GM12875 (cell line): ENCODE measurements around the gene TNFRSF12A.

Source experiments
- H3K4me3 ChIP-seq: one replicate; pipeline ENCODE4 v1.5.1; 2011; ENCODE audit warnings: low read depth, low read length, control low read depth
- CTCF ChIP-seq: IDR thresholded peaks from 2 replicates; pipeline ENCODE4 v1.5.1; 2011; ENCODE audit warnings: low read depth, mild to moderate bottlenecking, control low read depth, inconsistent platforms, low read length, moderate library complexity, borderline replicate concordance; ENCODE audit not compliant: insufficient read depth

The TNFRSF12A gene

GRCh38 chr16:2986623-2987188 is 33.5 kb upstream of the TNFRSF12A start:
- no peak for TF ChIP-seq CTCF
- no peak overlapping the region for H3K4me3 ChIP-seq

GRCh38 chr16:2987286-2987685 is 32.9 kb upstream of the TNFRSF12A start:
- TF ChIP-seq CTCF, result no peak
- H3K4me3 ChIP-seq, result no peak overlapping the region

- H3K4me3 ChIP-seq, result no peak overlapping the region
- TF ChIP-seq CTCF, result no peak
Observed at GRCh38 chr16:2987833-2988232, 32.3 kb upstream of the TNFRSF12A start.

- no peak overlapping the region for H3K4me3 ChIP-seq
- no peak for TF ChIP-seq CTCF
Observed at GRCh38 chr16:2988590-2989099, 31.5 kb upstream of the TNFRSF12A start.

- no peak overlapping the region for H3K4me3 ChIP-seq
- TF ChIP-seq CTCF, result no peak
Observed at GRCh38 chr16:2990891-2991290, 29.3 kb upstream of the TNFRSF12A start.

- TF ChIP-seq CTCF, result no peak
- H3K4me3 ChIP-seq, result no peak overlapping the region
Observed at GRCh38 chr16:2991566-2992261, 28.5 kb upstream of the TNFRSF12A start.

- TF ChIP-seq CTCF, result no peak
- H3K4me3 ChIP-seq, result no peak overlapping the region
Observed at GRCh38 chr16:2992383-2993081, 27.6 kb upstream of the TNFRSF12A start.
